ENCODE results near the gene BPIFB1. TPM values are rescaled to one million over a fixed set of nuclear protein-coding genes. Genes with fewer than 3 reads are reported as not detected.

The BPIFB1 gene
- total RNA-seq, 1 donor from 2014 or later: not detected

- TF ChIP-seq CTCF (IDR thresholded peaks at IDR 0.05; ENCODE audit: unreplicated experiment): no peak
- Mint-ChIP-seq H3K36me3 (no peaks in the 10 kb centered on the region), H3K4me3 (no peak overlapping the region), H3K9me3 (peaks cover 5% of the 10 kb centered on the region), H3K27ac (no peak overlapping the region), H3K4me1 (peaks cover 4% of the 10 kb centered on the region), H3K27me3 (ENCODE audit: low read depth) (peaks cover 4% of the 10 kb centered on the region)
- no peak for DNase-seq (ENCODE audit: low spot score in 2 of 2, unreplicated experiment in 2 of 2)
These were observed 29.0 kb downstream of the BPIFB1 start for GRCh38 chr20:33311996-33312395.

GRCh38 chr20:33312583-33312982 is 29.6 kb downstream of the BPIFB1 start:
- Mint-ChIP-seq H3K36me3 (no peaks in the 10 kb centered on the region), H3K4me1 (peaks cover 4% of the 10 kb centered on the region), H3K27ac (no peak overlapping the region), H3K4me3 (no peak overlapping the region), H3K9me3 (peaks cover 5% of the 10 kb centered on the region), H3K27me3 (ENCODE audit: low read depth) (peaks cover 7% of the 10 kb centered on the region)
- no peak for DNase-seq (ENCODE audit: low spot score in 2 of 2, unreplicated experiment in 2 of 2)
- no peak for TF ChIP-seq CTCF (IDR thresholded peaks at IDR 0.05; ENCODE audit: unreplicated experiment)

GRCh38 chr20:33313686-33314314 is 30.8 kb downstream of the BPIFB1 start:
- no peak for TF ChIP-seq CTCF (IDR thresholded peaks at IDR 0.05; ENCODE audit: unreplicated experiment)
- Mint-ChIP-seq H3K27me3 (ENCODE audit: low read depth) (peaks cover 9% of the 10 kb centered on the region), H3K4me1 (peaks cover 4% of the 10 kb centered on the region), H3K27ac (no peak overlapping the region), H3K4me3 (no peak overlapping the region), H3K9me3 (no peaks in the 10 kb centered on the region), H3K36me3 (no peaks in the 10 kb centered on the region)
- no peak for DNase-seq (ENCODE audit: low spot score in 2 of 2, unreplicated experiment in 2 of 2)

GRCh38 chr20:33316343-33316742 is 33.3 kb downstream of the BPIFB1 start:
- Mint-ChIP-seq H3K27ac (no peak overlapping the region), H3K36me3 (no peaks in the 10 kb centered on the region), H3K9me3 (no peaks in the 10 kb centered on the region), H3K4me3 (no peak overlapping the region), H3K4me1 (peaks cover 4% of the 10 kb centered on the region), H3K27me3 (ENCODE audit: low read depth) (peaks cover 26% of the 10 kb centered on the region)
- no peak for DNase-seq (ENCODE audit: low spot score in 2 of 2, unreplicated experiment in 2 of 2)
- TF ChIP-seq CTCF (IDR thresholded peaks at IDR 0.05; ENCODE audit: unreplicated experiment): no peak

- H3K9me3 Mint-ChIP-seq: no peaks in the 10 kb centered on the region
- no peaks in the 10 kb centered on the region for H3K36me3 Mint-ChIP-seq
- H3K27ac Mint-ChIP-seq: no peak overlapping the region
- TF ChIP-seq CTCF (IDR thresholded peaks at IDR 0.05; ENCODE audit: unreplicated experiment): no peak
- peaks cover 28% of the 10 kb centered on the region for H3K27me3 Mint-ChIP-seq (ENCODE audit: low read depth)
- DNase-seq (ENCODE audit: low spot score in 2 of 2, unreplicated experiment in 2 of 2): no peak
- H3K4me1 Mint-ChIP-seq: peaks cover 2% of the 10 kb centered on the region
- H3K4me3 Mint-ChIP-seq: no peak overlapping the region
These were observed 33.9 kb downstream of the BPIFB1 start for GRCh38 chr20:33316958-33317357.
